Activated naive CD4-positive, alpha-beta T cell treated with anti-CD3 and anti-CD28 coated beads, Interleukin-2, amount 50 U/mL, for 24 hours (primary cell): ENCODE results near the gene UBASH3B.

Experiments
- H3K27ac Mint-ChIP-seq: one replicate; pipeline ENCODE4 v1.8.0; 2021; ENCODE audit warnings: mild to moderate bottlenecking, mixed read lengths
- H3K27me3 Mint-ChIP-seq: one replicate; pipeline ENCODE4 v1.8.0; 2021; ENCODE audit warnings: mixed read lengths
- H3K36me3 Mint-ChIP-seq: one replicate; pipeline ENCODE4 v1.8.0; 2021; ENCODE audit warnings: mixed read lengths
- H3K4me1 Mint-ChIP-seq: one replicate; pipeline ENCODE4 v1.8.0; 2021; ENCODE audit warnings: mixed read lengths
- H3K4me3 Mint-ChIP-seq: one replicate; pipeline ENCODE4 v1.8.0; 2021; ENCODE audit warnings: mild to moderate bottlenecking, mixed read lengths
- H3K9me3 Mint-ChIP-seq: one replicate; pipeline ENCODE4 v1.8.0; 2021; ENCODE audit warnings: mixed read lengths

Gene UBASH3B

DNA sequence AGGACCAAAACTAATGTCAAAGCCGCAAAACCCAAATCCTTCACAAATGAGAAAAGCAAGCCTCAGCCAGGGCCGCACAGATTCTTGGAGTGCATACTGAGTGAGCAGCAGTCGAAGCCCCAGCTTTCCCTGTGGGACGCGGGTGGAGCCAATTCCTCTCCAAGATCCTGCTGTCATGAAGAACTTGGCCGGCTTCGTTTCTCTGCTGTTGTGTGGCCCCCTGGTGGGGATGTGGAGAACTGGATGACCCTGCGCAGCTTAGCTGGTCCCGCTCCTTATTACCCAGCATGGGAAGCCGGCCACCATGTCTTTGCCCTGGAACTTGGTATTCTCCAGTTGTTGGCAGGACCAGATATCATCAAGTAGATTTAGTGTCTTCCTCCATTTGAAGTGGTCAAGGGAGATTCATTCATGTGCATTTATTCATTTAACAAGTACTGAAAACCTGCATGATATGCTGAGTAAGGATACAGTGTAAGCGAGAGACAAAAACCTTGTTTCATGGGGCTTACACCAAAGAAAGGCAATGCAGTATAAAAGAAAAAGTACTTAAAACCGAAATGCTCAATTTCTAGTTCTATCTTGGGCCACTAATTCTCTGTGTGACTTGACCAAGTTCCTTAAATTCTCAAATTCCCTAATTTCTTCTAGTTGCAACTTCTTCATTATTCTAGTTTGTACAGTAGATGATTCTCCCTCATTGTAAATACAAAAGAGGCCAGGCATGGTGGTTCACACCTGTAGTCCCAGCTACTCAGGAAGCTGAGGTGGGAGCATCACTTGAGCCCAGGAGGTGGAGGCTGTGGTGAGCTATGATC, 126.1 kb downstream of the UBASH3B start:
- Mint-ChIP-seq H3K36me3 (peaks cover 15% of the 10 kb centered on the region), H3K4me1 (peaks cover 26% of the 10 kb centered on the region), H3K4me3 (no peak overlapping the region), H3K27ac (no peak overlapping the region), H3K27me3 (no peaks in the 10 kb centered on the region), H3K9me3 (no peaks in the 10 kb centered on the region)

DNA sequence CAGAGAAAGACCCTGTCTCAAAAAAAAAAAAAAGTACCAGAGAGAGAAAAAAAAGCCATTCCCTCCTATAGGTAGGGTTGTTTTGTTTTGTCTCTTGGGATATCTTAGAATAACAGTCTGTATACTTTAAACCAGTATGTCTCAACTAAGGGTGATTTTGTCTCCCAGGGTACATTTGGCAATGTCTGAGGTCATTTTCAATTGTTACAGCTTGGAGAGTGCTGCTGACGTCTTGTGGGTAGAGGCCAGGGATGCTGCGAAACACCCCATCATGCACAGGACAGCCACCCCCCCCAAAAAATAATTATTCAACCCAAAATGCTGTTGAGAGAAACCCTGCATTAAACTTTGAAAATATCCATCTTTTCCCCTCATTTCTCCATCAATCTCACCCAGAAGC, 126.7 kb downstream of the UBASH3B start:
- Mint-ChIP-seq H3K9me3 (no peaks in the 10 kb centered on the region), H3K4me1 (peaks cover 20% of the 10 kb centered on the region), H3K27me3 (no peaks in the 10 kb centered on the region), H3K4me3 (no peak overlapping the region), H3K27ac (no peak overlapping the region), H3K36me3 (peaks cover 16% of the 10 kb centered on the region)

DNA sequence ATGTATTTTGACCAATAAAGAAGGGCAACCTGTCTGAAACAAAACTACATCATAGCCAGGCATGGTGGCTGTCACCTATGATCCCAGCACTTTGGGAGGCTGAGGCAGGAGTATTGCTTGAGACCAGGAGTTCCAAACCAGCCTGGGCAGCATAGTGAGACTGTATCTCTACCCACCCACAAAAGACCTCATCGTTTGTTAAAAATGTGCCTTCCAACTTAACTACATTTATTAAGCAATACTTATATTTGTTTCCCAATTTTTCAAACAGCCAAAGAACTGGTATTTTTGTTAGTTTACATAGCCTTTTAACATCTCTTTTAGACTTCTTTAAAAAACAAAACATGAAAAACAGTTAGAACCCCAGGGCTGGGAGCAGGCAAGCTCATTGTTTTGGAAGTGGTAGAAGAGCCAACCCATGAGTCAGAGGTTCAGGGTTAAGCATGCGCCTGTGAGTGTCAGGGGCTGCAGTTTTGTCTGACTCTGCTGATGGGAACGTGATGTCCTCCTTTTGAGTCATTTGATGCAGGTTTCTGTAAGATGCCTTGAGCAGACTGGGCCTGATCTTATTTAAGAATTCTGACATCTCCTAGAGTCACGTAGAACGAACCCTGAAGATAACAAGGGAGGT, 128.9 kb downstream of the UBASH3B start:
- no peak overlapping the region for H3K27ac Mint-ChIP-seq
- no peak overlapping the region for H3K4me3 Mint-ChIP-seq
- H3K4me1 Mint-ChIP-seq = peaks cover 6% of the 10 kb centered on the region
- H3K36me3 Mint-ChIP-seq = peaks cover 14% of the 10 kb centered on the region
- H3K27me3 Mint-ChIP-seq = no peaks in the 10 kb centered on the region
- H3K9me3 Mint-ChIP-seq = no peaks in the 10 kb centered on the region

DNA sequence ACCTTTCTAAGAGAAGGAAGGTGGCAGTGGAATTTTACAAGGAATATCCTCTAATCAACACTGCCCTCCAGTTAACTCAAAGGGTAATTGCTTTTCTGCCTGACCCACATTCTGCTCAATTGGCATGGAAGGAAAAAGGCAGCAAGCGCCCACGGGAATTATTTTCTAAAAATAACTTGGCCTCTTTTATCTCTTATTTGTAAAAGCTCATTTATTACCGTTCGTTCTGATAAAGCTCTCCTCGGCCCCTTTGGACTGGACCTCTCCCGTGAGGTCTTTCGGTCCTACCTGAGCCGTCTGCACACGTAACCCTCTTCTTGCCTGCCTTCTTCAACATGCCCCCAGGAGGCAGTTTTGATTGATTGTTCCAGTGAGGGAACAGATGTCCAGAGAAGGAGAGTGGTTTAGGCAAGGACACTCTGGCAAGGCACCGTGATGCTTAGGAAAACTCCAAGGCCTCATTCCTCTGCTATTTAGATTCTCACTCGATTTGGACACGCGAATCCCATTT, 129.6 kb downstream of the UBASH3B start:
- no peak overlapping the region for H3K27ac Mint-ChIP-seq
- H3K4me3 Mint-ChIP-seq = no peak overlapping the region
- H3K36me3 Mint-ChIP-seq = peaks cover 13% of the 10 kb centered on the region
- H3K9me3 Mint-ChIP-seq = no peaks in the 10 kb centered on the region
- H3K27me3 Mint-ChIP-seq = no peaks in the 10 kb centered on the region
- H3K4me1 Mint-ChIP-seq = peaks cover 6% of the 10 kb centered on the region

DNA sequence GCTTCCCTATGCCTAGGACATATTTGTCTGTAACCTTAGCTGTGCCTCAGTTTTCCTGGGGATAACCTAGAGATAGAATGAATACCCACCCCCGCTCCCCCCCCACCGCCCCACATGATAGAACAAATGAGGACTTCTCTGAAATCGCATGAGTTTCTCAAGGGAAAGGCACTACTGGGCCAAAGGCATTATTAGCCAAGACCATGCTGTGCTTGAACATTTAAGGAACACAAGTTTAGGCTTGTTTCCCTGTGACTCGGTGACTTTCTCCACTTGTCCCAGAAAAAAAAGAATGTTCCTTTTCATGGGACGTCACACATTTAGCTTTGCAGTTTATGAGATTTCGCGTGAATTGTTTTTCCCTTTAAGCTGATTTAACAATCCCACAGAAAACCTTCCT, 131.4 kb downstream of the UBASH3B start:
- H3K36me3 Mint-ChIP-seq = peaks cover 11% of the 10 kb centered on the region
- H3K9me3 Mint-ChIP-seq = no peaks in the 10 kb centered on the region
- no peak overlapping the region for H3K4me3 Mint-ChIP-seq
- no peaks in the 10 kb centered on the region for H3K4me1 Mint-ChIP-seq
- H3K27ac Mint-ChIP-seq = no peak overlapping the region
- no peaks in the 10 kb centered on the region for H3K27me3 Mint-ChIP-seq

DNA sequence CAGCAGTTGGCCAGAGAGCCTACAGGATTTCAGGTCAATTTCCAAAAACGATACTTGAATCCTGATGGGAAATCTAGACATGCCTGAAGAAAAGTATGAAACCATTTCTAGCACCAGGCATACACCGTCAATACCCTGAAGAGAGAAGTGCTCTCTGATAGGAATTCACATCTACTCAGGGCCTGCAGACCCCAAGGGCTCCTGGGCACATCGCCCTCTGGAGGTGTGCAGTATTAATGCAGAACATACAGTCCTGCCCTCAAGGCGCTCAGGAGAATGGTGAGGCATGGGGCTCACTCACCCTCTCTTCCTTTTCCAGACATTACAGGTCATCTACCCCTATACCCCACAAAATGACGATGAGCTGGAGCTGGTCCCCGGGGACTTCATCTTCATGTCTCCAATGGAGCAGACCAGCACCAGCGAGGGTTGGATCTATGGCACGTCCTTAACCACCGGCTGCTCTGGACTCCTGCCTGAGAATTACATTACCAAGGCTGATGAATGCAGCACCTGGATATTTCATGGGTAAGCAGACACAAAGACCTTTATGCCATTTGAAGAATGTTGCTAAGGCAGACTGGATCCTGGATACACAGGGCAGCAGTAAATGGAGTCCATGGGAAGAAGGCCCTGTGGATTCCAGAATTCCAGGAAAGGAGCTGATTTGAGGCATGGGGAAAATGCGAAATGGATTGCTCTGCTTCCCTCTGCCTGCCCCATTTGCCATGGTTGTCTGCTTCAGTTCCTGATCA, 133.4 kb downstream of the UBASH3B start:
- no peaks in the 10 kb centered on the region for H3K27me3 Mint-ChIP-seq
- no peak overlapping the region for H3K4me3 Mint-ChIP-seq
- H3K36me3 Mint-ChIP-seq = peaks cover 5% of the 10 kb centered on the region
- H3K27ac Mint-ChIP-seq = no peak overlapping the region
- no peaks in the 10 kb centered on the region for H3K9me3 Mint-ChIP-seq
- no peaks in the 10 kb centered on the region for H3K4me1 Mint-ChIP-seq

DNA sequence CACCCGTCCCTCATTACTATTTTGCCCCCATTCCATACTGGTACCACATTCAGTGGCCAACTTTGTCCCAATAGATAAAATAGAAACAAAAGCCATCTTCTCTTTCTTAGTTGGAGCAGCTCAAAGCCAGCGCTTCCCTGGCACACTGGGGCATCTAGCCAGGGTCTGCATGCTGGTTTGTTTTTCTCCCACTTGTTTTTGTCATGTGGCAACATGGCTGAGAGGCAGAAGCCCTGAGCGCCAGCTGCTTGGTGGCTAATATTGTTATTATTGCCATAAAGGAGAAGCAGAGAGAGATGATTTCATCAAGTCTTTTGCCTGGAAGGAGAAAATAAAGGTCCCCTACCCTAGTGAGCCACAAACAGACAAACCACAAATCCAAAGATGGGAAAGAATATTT, 134.4 kb downstream of the UBASH3B start:
- Mint-ChIP-seq H3K27ac (no peak overlapping the region), H3K9me3 (no peaks in the 10 kb centered on the region), H3K4me3 (no peak overlapping the region), H3K4me1 (no peaks in the 10 kb centered on the region), H3K27me3 (no peaks in the 10 kb centered on the region), H3K36me3 (peaks cover 5% of the 10 kb centered on the region)

DNA sequence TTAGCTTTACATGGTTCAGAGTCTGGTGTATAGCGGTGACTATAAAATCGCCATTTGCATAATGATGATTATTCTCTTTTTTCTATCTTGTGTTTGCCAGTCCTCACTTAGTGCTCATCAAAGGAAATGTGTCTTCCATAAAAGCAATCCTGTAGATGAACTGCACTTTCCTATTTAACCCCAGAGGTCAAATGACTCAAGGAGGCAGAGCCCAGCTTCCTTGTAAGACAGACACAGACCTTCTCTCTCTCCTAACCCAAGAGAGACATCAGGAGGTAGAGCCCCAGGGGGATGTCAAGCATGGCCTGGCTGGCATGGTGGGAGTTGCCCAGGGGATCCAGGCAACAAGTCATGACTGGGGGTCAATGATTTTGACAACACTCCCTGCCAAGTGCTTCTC, 135.9 kb downstream of the UBASH3B start:
- Mint-ChIP-seq H3K36me3 (peaks cover 7% of the 10 kb centered on the region), H3K4me3 (no peak overlapping the region), H3K4me1 (no peaks in the 10 kb centered on the region), H3K27ac (no peak overlapping the region), H3K27me3 (no peaks in the 10 kb centered on the region), H3K9me3 (no peaks in the 10 kb centered on the region)

DNA sequence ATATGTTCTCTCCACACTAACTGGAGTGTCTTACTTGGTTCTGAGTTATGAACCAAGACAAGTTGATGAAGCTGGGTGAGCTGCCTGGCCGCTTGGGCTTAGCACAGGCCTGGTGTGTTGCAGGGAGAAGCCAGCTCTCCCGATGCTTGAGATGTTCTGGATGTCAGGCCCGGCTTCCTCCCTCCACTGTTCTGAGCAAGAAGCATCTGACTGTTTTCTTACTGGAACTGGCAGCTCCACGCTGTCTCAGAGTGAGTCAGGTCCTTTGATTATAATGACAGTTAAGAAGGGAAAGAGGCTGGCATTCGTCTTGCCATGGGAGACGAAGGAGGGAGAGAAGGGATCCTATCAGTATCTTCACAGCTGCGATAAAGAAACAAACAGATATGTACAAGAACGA, 136.3 kb downstream of the UBASH3B start:
- H3K27ac Mint-ChIP-seq = no peak overlapping the region
- peaks cover 7% of the 10 kb centered on the region for H3K36me3 Mint-ChIP-seq
- H3K4me3 Mint-ChIP-seq = no peak overlapping the region
- H3K27me3 Mint-ChIP-seq = no peaks in the 10 kb centered on the region
- no peaks in the 10 kb centered on the region for H3K9me3 Mint-ChIP-seq
- H3K4me1 Mint-ChIP-seq = no peaks in the 10 kb centered on the region

DNA sequence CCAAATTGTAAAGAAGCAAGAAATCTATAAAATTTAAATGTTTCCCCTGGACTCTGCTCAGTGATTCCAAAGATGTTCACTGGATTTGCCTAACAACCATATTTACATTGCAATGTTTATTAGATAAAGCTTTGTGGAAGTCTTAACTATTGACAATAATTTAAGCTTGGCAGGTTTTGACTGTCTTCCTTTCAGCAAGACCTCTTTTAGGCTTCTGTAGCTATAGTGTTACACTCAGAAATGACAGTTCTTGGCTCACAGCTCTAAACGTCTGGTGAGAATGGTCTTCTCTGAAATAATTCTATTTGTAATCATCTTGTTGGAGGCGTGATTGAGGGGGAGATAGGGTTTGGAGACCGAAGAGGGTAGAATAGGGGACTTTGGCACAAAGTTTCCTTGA, 138.0 kb downstream of the UBASH3B start:
- no peaks in the 10 kb centered on the region for H3K27me3 Mint-ChIP-seq
- no peaks in the 10 kb centered on the region for H3K9me3 Mint-ChIP-seq
- H3K36me3 Mint-ChIP-seq = peaks cover 11% of the 10 kb centered on the region
- no peak overlapping the region for H3K27ac Mint-ChIP-seq
- H3K4me1 Mint-ChIP-seq = no peaks in the 10 kb centered on the region
- no peak overlapping the region for H3K4me3 Mint-ChIP-seq

DNA sequence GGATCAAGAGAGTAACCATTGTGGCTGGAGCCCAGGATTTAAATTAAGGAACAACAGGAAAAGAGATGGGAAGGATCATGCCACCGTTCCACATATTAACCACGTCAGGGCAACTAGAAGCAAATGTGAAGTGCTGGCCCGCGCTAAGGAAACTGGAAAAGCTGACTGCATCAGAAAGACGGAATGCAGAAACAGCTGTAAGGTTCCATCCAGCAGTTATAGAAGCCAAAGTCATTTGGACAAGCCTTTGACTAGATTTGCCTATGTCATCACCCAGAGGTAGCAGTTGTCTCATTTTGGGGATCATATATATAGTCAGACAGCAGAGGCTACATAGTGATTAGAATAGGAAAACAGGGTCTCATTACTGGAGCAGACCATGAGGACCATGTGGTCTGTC, 139.8 kb downstream of the UBASH3B start:
- Mint-ChIP-seq H3K9me3 (no peaks in the 10 kb centered on the region), H3K27ac (no peak overlapping the region), H3K27me3 (no peaks in the 10 kb centered on the region), H3K36me3 (peaks cover 11% of the 10 kb centered on the region), H3K4me3 (no peak overlapping the region), H3K4me1 (no peaks in the 10 kb centered on the region)

DNA sequence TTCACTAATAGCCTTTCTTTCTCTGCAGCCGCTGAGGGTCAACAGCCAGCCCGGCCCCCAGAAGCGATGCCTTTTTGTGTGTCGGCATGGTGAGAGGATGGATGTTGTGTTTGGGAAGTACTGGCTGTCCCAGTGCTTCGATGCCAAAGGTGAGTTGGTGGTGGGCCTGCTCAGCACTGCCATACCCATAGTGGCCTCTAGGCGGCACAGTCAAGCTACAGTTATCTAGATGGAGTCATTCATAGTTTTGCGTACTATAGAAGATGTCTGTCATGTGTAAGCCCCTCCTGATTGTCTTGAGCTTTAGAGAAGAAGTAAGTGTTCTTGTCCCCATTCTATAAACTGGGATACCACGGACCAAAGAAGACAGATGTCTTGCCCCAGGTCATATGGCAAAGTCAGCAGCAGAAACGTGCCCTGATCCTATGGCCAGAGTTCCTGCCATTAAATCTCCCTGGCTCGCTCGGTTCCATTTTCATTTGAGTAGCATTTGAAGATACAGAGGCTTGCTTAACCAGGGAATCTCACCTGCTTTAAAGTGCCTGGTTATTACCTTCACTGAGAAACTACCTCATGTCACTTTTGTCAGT, 140.7 kb downstream of the UBASH3B start:
- H3K4me3 Mint-ChIP-seq = no peak overlapping the region
- no peaks in the 10 kb centered on the region for H3K27me3 Mint-ChIP-seq
- no peak overlapping the region for H3K27ac Mint-ChIP-seq
- H3K9me3 Mint-ChIP-seq = no peaks in the 10 kb centered on the region
- peaks cover 11% of the 10 kb centered on the region for H3K36me3 Mint-ChIP-seq
- H3K4me1 Mint-ChIP-seq = no peaks in the 10 kb centered on the region

DNA sequence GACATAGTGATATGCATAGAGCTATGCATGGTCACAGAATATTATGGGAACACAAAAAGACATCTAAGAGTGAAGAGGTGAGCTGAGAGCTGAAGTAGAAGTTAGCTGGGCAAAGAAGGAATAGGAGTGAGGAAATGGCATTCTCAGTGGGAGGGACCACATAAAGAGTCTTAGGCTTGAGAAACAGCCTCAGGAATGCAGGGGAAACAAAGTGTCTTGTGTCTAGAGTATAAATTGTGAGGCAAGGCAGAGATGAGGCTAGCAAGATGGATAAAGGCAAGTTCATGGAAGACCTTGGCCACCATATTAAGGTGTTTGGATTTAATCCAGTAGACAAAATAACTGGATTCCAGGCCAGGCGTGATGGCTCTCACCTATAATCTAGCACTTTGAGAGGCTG, 142.1 kb downstream of the UBASH3B start:
- H3K36me3 Mint-ChIP-seq = peaks cover 12% of the 10 kb centered on the region

DNA sequence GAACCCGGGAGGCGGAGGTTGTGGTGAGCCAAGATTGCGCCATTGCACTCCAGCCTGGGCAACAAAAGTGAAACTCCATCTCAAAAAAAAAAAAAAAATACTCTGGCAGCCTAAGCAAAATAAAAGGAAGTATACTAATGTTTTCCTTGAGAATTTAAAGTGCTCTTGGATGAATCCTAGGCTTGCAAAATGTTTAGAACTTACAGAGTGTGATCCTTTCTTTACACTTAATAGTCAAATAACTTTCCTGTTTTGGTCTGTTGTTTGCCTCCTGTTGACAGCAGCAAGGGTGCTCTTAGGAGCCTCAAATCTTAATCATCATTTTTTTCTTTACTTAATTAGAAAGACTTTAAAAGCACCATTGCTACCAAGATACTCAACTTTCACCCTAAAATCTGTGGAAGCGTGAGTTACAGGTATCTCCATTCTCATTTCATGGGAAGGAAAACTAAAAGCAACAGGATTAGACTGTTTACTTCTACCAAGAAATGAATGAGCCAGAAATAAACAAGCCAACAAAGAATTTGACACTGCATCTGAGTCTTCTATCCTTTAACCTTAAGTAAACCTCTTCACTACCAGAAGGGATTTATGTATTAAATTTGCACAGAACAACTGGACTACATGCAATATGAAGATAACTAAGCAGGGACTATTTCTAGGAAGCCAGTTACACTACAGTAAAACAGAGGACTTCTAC, 144.0 kb downstream of the UBASH3B start:
- no peak overlapping the region for H3K27ac Mint-ChIP-seq
- no peaks in the 10 kb centered on the region for H3K27me3 Mint-ChIP-seq
- peaks cover 14% of the 10 kb centered on the region for H3K36me3 Mint-ChIP-seq
- H3K4me1 Mint-ChIP-seq = peaks cover under 1% of the 10 kb centered on the region
- H3K9me3 Mint-ChIP-seq = no peaks in the 10 kb centered on the region
- H3K4me3 Mint-ChIP-seq = no peak overlapping the region

More for the DNA sequence above, 142.1 kb downstream of the UBASH3B start:
- Mint-ChIP-seq H3K4me1 (no peaks in the 10 kb centered on the region), H3K4me3 (no peak overlapping the region), H3K9me3 (no peaks in the 10 kb centered on the region), H3K27me3 (no peaks in the 10 kb centered on the region), H3K27ac (no peak overlapping the region)

DNA sequence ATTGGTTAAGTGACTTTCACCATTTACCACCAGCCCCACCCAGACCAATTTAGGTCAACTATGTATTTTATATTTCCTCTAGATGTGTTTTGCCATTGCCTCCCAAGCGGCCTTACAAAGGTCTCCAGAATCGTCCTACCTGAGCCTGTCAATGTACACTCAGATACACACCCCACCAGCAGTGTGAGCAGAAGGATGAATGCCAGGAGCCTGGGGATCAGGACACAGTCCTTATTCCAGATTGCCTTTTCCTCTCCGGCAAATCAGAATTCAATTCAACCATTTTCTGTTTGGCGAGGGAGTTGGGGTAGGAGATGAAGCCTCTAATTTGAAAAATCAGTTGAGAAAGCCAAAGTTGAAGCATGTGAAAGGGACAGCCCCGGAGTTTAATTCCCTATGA, 147.4 kb downstream of the UBASH3B start:
- Mint-ChIP-seq H3K4me1 (peaks cover 16% of the 10 kb centered on the region), H3K36me3 (peaks cover 8% of the 10 kb centered on the region), H3K4me3 (no peak overlapping the region), H3K27me3 (no peaks in the 10 kb centered on the region), H3K9me3 (no peaks in the 10 kb centered on the region), H3K27ac (no peak overlapping the region)
